ENCODE data around the gene NTRK2.

The NTRK2 gene

DNA sequence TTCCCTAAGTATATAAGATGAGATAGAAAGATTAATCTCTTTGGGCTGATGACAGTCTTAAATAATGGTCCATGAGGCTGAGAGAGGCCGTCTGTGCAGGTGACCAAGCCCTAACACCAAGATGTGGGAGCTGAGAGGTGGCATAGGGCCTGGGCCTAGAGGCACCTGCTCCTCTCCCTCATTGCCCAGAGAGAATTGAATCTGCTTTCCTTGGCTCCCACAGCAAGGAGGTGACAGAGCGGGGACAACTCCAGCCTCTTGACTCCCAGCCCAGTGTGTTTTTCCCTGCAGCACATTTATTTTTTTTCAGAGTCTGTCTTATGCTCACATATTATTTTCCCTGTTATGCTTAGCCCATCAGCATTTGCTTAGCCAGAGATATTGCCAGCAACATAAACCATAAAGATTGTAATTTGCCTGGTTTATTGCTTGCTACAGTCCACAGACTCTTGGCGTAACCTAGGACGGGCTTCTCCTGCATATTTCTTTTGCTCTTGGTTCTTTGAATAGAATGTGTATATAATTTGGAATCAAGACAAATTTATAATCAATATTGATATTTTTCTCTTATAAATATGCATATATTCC lies 105.6 kb downstream of the NTRK2 start:
- no peak overlapping the region for H3K4me3 ChIP-seq (ENCODE audit: low read depth, low read length)
- no peak overlapping the region for H3K27ac ChIP-seq (ENCODE audit: extremely low read depth, low read depth, low read length)
- POLR2A ChIA-PET = no interaction called here
- H3K4me1 ChIP-seq (ENCODE audit: control insufficient read depth, insufficient read depth, low read length) = no peaks in the 10 kb centered on the region
- TF ChIP-seq ZNF248 (tag by site-specific recombination; IDR thresholded peaks at IDR 0.05) = no peak
- no peak for TF ChIP-seq REPIN1 (tag by site-specific recombination; IDR thresholded peaks at IDR 0.05; ENCODE audit: low read depth)
- TF ChIP-seq ZNF48 (tag by site-specific recombination; IDR thresholded peaks at IDR 0.05) = no peak
- TF ChIP-seq YY2 (tag by site-specific recombination; IDR thresholded peaks at IDR 0.05) = no peak
- TF ChIP-seq OSR2 (tag by site-specific recombination; IDR thresholded peaks at IDR 0.05) = no peak
- TF ChIP-seq, protein P1, sequence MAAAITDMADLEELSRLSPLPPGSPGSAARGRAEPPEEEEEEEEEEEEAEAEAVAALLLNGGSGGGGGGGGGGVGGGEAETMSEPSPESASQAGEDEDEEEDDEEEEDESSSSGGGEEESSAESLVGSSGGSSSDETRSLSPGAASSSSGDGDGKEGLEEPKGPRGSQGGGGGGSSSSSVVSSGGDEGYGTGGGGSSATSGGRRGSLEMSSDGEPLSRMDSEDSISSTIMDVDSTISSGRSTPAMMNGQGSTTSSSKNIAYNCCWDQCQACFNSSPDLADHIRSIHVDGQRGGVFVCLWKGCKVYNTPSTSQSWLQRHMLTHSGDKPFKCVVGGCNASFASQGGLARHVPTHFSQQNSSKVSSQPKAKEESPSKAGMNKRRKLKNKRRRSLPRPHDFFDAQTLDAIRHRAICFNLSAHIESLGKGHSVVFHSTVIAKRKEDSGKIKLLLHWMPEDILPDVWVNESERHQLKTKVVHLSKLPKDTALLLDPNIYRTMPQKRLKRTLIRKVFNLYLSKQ (tag by site-specific recombination; IDR thresholded peaks at IDR 0.05; ENCODE audit: borderline replicate concordance) = no peak
- TF ChIP-seq ZBTB8A (tag by site-specific recombination; IDR thresholded peaks at IDR 0.05) = no peak
- no peak for TF ChIP-seq ZNF624 (tag by site-specific recombination; IDR thresholded peaks at IDR 0.05)
- TF ChIP-seq ZNF112 (tag by site-specific recombination; IDR thresholded peaks at IDR 0.05) = no peak
- no peak for TF ChIP-seq ZNF274 (IDR thresholded peaks at IDR 0.05; ENCODE audit: low read length)
- no peak for TF ChIP-seq ZNF274 (tag by site-specific recombination; IDR thresholded peaks at IDR 0.05; ENCODE audit: borderline replicate concordance)
- TF ChIP-seq ZNF302 (tag by site-specific recombination; IDR thresholded peaks at IDR 0.05; ENCODE audit: low read depth) = no peak
- TF ChIP-seq ZNF10 (tag by site-specific recombination; IDR thresholded peaks at IDR 0.05) = no peak
- no peaks in the 10 kb centered on the region for H3K36me3 ChIP-seq (ENCODE audit: control insufficient read depth in 2 of 2, insufficient read depth in 1 of 2, low read length in 2 of 2)
- H3K9me3 ChIP-seq (ENCODE audit: control insufficient read depth, insufficient read depth, low read depth, low read length) = no peaks in the 10 kb centered on the region
- CTCF ChIA-PET = interaction anchor here (0.6 kb wide), 1 partner anchor 368 kb away, joined by 3 read pairs; no protein-coding TSS in a partner anchor

DNA sequence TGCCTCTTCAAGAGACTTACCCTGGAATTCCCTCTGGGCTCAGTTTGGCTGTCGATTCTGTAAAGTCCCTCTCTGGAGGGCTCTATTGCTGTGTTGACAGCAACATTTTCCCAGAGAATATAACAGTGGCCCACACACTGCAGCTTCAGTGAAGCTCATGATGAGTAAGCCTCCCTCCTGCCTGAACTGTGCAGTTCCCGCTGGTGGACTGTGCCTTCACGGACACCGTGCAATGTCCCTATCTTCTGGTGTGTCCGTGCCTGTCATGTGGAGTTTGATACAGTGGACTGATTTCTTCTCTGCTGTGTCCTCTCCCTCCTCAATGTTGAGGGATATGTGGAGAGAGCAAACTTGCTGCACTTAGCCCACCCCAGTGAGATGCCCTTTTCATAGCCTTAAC lies 109.0 kb downstream of the NTRK2 start:
- no peak overlapping the region for H3K27ac ChIP-seq (ENCODE audit: extremely low read depth, low read depth, low read length)
- H3K4me3 ChIP-seq (ENCODE audit: low read depth, low read length) = no peak overlapping the region
- no peak for TF ChIP-seq ZNF571 (tag by site-specific recombination; IDR thresholded peaks at IDR 0.05)
- no peaks in the 10 kb centered on the region for H3K9me3 ChIP-seq (ENCODE audit: control insufficient read depth, insufficient read depth, low read depth, low read length)
- ChIA-PET POLR2A (no interaction called here), CTCF (interaction anchor here (1.2 to 6.2 kb wide), 3 partner anchors 9 to 110 kb away, joined by 7 to 55 read pairs (median 9); no protein-coding TSS in a partner anchor)
- no peaks in the 10 kb centered on the region for H3K4me1 ChIP-seq (ENCODE audit: control insufficient read depth, insufficient read depth, low read length)
- no peaks in the 10 kb centered on the region for H3K36me3 ChIP-seq (ENCODE audit: control insufficient read depth in 2 of 2, insufficient read depth in 1 of 2, low read length in 2 of 2)

DNA sequence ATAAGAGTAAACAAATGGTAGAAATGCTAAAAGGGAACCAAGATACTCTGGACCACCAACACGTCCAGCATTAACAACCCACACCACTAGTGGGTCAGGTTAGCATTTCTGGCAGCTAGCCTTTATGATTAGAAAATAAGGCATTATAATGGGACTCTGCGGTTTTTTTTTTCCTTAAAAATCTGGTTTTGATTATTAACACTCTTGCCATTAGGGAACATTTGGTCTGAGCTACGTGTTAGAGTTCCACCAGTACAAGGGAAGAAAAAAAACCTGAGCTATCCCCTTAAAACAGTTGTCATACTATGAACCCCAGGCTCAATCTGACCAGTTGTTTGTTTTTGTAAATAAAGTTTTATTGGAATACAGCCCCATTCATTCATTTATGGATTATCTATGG lies 110.4 kb downstream of the NTRK2 start:
- Histone ChIP-seq H3K27ac (ENCODE audit: extremely low read depth, low read depth, low read length) (no peak overlapping the region), H3K4me1 (ENCODE audit: control insufficient read depth, insufficient read depth, low read length) (no peaks in the 10 kb centered on the region), H3K4me3 (ENCODE audit: low read depth, low read length) (no peak overlapping the region), H3K9me3 (ENCODE audit: control insufficient read depth, insufficient read depth, low read depth, low read length) (no peaks in the 10 kb centered on the region), H3K36me3 (ENCODE audit: control insufficient read depth in 2 of 2, insufficient read depth in 1 of 2, low read length in 2 of 2) (no peaks in the 10 kb centered on the region)
- POLR2A ChIA-PET = no interaction called here
- CTCF ChIA-PET = interaction anchor here (0.5 to 6.2 kb wide), 9 partner anchors 9 to 479 kb away, joined by 3 to 55 read pairs (median 4); no protein-coding TSS in a partner anchor
- TF ChIP-seq, protein P2, sequence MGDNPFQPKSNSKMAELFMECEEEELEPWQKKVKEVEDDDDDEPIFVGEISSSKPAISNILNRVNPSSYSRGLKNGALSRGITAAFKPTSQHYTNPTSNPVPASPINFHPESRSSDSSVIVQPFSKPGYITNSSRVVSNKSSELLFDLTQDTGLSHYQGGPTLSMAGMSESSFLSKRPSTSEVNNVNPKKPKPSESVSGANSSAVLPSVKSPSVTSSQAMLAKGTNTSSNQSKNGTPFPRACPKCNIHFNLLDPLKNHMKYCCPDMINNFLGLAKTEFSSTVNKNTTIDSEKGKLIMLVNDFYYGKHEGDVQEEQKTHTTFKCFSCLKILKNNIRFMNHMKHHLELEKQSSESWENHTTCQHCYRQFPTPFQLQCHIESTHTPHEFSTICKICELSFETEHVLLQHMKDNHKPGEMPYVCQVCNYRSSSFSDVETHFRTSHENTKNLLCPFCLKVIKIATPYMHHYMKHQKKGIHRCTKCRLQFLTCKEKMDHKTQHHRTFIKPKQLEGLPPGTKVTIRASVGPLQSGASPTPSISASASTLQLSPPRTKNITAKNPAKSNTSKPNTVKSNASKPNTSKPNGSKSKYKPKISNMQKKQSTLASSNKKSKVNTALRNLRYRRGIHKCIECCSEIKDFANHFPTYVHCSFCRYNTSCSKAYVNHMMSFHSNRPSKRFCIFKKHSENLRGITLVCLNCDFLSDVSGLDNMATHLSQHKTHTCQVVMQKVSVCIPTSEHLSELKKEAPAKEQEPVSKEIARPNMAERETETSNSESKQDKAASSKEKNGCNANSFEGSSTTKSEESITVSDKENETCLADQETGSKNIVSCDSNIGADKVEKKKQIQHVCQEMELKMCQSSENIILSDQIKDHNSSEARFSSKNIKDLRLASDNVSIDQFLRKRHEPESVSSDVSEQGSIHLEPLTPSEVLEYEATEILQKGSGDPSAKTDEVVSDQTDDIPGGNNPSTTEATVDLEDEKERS (tag by site-specific recombination; IDR thresholded peaks at IDR 0.05) = no peak
- TF ChIP-seq, protein P1 (tag by site-specific recombination; IDR thresholded peaks at IDR 0.05; ENCODE audit: borderline replicate concordance) = no peak
- TF ChIP-seq, protein P3, sequence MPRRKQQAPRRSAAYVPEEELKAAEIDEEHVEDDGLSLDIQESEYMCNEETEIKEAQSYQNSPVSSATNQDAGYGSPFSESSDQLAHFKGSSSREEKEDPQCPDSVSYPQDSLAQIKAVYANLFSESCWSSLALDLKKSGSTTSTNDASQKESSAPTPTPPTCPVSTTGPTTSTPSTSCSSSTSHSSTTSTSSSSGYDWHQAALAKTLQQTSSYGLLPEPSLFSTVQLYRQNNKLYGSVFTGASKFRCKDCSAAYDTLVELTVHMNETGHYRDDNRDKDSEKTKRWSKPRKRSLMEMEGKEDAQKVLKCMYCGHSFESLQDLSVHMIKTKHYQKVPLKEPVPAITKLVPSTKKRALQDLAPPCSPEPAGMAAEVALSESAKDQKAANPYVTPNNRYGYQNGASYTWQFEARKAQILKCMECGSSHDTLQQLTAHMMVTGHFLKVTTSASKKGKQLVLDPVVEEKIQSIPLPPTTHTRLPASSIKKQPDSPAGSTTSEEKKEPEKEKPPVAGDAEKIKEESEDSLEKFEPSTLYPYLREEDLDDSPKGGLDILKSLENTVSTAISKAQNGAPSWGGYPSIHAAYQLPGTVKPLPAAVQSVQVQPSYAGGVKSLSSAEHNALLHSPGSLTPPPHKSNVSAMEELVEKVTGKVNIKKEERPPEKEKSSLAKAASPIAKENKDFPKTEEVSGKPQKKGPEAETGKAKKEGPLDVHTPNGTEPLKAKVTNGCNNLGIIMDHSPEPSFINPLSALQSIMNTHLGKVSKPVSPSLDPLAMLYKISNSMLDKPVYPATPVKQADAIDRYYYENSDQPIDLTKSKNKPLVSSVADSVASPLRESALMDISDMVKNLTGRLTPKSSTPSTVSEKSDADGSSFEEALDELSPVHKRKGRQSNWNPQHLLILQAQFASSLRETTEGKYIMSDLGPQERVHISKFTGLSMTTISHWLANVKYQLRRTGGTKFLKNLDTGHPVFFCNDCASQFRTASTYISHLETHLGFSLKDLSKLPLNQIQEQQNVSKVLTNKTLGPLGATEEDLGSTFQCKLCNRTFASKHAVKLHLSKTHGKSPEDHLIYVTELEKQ (tag by site-specific recombination; IDR thresholded peaks at IDR 0.05; ENCODE audit: borderline replicate concordance) = no peak
- TF ChIP-seq, protein P4, sequence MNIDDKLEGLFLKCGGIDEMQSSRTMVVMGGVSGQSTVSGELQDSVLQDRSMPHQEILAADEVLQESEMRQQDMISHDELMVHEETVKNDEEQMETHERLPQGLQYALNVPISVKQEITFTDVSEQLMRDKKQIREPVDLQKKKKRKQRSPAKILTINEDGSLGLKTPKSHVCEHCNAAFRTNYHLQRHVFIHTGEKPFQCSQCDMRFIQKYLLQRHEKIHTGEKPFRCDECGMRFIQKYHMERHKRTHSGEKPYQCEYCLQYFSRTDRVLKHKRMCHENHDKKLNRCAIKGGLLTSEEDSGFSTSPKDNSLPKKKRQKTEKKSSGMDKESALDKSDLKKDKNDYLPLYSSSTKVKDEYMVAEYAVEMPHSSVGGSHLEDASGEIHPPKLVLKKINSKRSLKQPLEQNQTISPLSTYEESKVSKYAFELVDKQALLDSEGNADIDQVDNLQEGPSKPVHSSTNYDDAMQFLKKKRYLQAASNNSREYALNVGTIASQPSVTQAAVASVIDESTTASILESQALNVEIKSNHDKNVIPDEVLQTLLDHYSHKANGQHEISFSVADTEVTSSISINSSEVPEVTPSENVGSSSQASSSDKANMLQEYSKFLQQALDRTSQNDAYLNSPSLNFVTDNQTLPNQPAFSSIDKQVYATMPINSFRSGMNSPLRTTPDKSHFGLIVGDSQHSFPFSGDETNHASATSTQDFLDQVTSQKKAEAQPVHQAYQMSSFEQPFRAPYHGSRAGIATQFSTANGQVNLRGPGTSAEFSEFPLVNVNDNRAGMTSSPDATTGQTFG (tag by site-specific recombination; IDR thresholded peaks at IDR 0.05; ENCODE audit: borderline replicate concordance) = no peak
- TF ChIP-seq ZNF335 (tag by site-specific recombination; conservative IDR thresholded peaks at IDR 0.05) (no peak), ZBTB8A (tag by site-specific recombination; IDR thresholded peaks at IDR 0.05) (no peak), FEZF1 (tag by site-specific recombination; IDR thresholded peaks at IDR 0.05) (no peak)

Measured in HEK293 (cell line).